Testis (tissue), 3 donors: ENCODE data around the gene ATP11C. TPM values are rescaled to one million over a fixed set of nuclear protein-coding genes. Genes with fewer than 3 reads are reported as not detected.

Source experiments
- DNase-seq: peaks from one replicate; pipeline ENCODE4 v3.0.0-alpha.2; 2019
- H3K27ac ChIP-seq, 2 donors: fragments of 200-600 bp; sonication (generic); one replicate each; pipeline ENCODE4 v1.5.1; 2019
- H3K27me3 ChIP-seq: fragments of 200-600 bp; sonication (generic); one replicate; pipeline ENCODE4 v1.5.1; 2019
- H3K36me3 ChIP-seq: fragments of 200-600 bp; sonication (generic); one replicate; pipeline ENCODE4 v1.5.1; 2017; ENCODE audit warnings: low read depth; ENCODE audit errors: missing control alignments
- H3K4me1 ChIP-seq: fragments of 200-600 bp; sonication (generic); one replicate; pipeline ENCODE4 v1.5.1; 2019
- H3K4me3 ChIP-seq, 2 donors: fragments of 200-600 bp; sonication (generic); one replicate each; pipeline ENCODE4 v1.5.1; 2017 to 2019
- H3K9me3 ChIP-seq: fragments of 200-600 bp; sonication (generic); one replicate; pipeline ENCODE4 v1.5.1; 2017
- POLR2A ChIP-seq: fragments of 450-650 bp; IDR thresholded peaks from one replicate; pipeline ENCODE4 v1.6.1; 2017; ENCODE audit warnings: antibody characterized with exemption, mild to moderate bottlenecking, moderate library complexity
- WGBS, 2 donors: methylation state at CpG; one replicate each; pipeline ENCODE4 v1.1.5; 2018; 5-methylcytosine and 5-hydroxymethylcytosine counted together
- intact Hi-C: fragments of 100-400 bp; cut with DNase I; formaldehyde crosslinking; loops from one replicate; pipeline ENCODE4 v1.15.1; 2023; ENCODE audit warnings: low total_unique reads
- polyA plus RNA-seq: library from polyadenylated mRNA; stranded (reverse); fragments of 350-450 nt; fragmentation: Illumina TruSeq; extraction: RNeasy Lipid Tissue Mini Kit (QIAGEN cat#74804); gene quantifications from one replicate; pipeline ENCODE4 v1.2.3, GENCODE V29; 2014; ENCODE audit warnings: low read depth, low replicate concordance; ENCODE audit not compliant: insufficient read depth
- total RNA-seq, 2 donors: library from RNA; depleted of rRNA; stranded (reverse); fragments of >200 nt; gene quantifications; one replicate each; pipeline ENCODE4 v1.2.3, GENCODE V29; 2016
- TF ChIP-seq, protein P1 (sequence below), 3 experiments: fragments of 450-650 bp in 2 of 3; fragments of 200-600 bp in 1 of 3; sonication (generic) in 1 of 3; IDR thresholded peaks; one replicate each; pipeline ENCODE4 v1.5.1; 2016 to 2019; ENCODE audit warnings: antibody characterized with exemption in 3 of 3, mild to moderate bottlenecking in 2 of 3, moderate library complexity in 1 of 3

The ATP11C gene
- total and polyA plus RNA-seq, 3 donors from 2014 or later, result 15.9 to 36.6 (median 33.8) TPM

DNA sequence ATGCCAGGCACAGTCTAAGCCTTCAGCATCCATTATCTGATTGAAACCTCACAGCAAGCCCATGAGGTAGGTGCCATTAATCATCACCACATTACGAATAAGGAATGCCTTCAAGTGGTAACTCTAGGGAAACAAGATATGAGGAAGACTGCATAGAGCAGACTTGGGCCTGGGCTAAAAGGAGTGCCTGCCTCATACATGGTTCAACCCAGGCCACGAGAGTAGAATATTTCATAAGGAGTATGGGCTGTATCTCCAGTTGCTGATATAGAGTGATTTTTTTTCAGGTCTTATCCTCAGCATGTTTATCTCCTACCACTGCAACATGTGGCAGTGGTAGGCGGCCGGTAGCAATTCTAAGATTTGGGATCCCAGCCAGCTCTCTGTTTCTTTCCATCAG is 51.7 kb downstream of the ATP11C start:
- no peak overlapping the region for H3K27ac ChIP-seq
- no peak overlapping the region for H3K4me3 ChIP-seq
- intact Hi-C loops, result no loop called here
- no peaks in the 10 kb centered on the region for H3K4me1 ChIP-seq
- DNase-seq, result no peak
- no peaks in the 10 kb centered on the region for H3K36me3 ChIP-seq
- H3K27me3 ChIP-seq, result no peaks in the 10 kb centered on the region
- 71 to 81% methylated on average over 3 to 4 of the region's 4 CpGs for WGBS, 2 donors
- no peak for TF ChIP-seq POLR2A
- TF ChIP-seq, protein P1, sequence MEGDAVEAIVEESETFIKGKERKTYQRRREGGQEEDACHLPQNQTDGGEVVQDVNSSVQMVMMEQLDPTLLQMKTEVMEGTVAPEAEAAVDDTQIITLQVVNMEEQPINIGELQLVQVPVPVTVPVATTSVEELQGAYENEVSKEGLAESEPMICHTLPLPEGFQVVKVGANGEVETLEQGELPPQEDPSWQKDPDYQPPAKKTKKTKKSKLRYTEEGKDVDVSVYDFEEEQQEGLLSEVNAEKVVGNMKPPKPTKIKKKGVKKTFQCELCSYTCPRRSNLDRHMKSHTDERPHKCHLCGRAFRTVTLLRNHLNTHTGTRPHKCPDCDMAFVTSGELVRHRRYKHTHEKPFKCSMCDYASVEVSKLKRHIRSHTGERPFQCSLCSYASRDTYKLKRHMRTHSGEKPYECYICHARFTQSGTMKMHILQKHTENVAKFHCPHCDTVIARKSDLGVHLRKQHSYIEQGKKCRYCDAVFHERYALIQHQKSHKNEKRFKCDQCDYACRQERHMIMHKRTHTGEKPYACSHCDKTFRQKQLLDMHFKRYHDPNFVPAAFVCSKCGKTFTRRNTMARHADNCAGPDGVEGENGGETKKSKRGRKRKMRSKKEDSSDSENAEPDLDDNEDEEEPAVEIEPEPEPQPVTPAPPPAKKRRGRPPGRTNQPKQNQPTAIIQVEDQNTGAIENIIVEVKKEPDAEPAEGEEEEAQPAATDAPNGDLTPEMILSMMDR (IDR thresholded peaks at IDR 0.05), result no peak
- no peaks in the 10 kb centered on the region for H3K9me3 ChIP-seq

DNA sequence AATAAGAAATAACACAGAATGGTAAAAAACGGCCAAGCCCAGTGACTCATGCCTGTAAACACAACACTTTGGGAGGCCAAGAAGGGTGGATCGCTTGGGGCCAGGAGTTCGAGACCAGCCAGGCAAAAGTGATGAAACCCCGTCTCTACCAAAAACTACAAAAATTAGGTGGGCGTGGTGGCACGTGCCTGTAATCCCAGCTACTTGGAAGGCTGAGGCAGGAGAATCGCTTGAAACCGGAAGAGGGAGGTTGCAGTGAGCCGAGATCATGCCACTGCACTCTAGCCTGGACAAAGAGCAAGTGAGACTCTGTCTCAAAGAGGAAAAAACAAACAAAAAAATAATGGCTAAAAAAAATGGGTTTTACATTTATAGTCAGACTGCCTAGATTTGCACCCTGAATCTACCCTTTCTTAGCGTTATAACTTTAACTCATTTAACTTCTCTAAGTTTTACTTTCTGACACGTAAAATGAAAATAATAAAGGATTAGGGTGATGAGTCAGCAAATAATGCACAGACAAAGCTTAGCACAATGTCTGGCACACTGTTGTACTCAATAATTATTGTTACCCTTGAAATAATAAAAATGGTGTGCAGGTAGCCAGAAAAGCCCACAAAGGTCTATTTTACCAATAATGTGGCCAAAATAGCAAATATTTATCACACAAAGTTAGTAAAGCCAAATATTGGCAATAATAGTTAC is 55.0 kb downstream of the ATP11C start:
- Histone ChIP-seq H3K4me1 (no peaks in the 10 kb centered on the region), H3K9me3 (no peaks in the 10 kb centered on the region), H3K27ac (no peak overlapping the region), H3K4me3 (no peak overlapping the region), H3K27me3 (no peaks in the 10 kb centered on the region), H3K36me3 (no peaks in the 10 kb centered on the region)
- DNase-seq, result no peak
- intact Hi-C loops, result no loop called here
- TF ChIP-seq, protein P1 (IDR thresholded peaks at IDR 0.05), result no peak
- TF ChIP-seq POLR2A, result no peak
- 81 to 89% methylated on average over 11 of the region's 11 CpGs for WGBS, 2 donors

DNA sequence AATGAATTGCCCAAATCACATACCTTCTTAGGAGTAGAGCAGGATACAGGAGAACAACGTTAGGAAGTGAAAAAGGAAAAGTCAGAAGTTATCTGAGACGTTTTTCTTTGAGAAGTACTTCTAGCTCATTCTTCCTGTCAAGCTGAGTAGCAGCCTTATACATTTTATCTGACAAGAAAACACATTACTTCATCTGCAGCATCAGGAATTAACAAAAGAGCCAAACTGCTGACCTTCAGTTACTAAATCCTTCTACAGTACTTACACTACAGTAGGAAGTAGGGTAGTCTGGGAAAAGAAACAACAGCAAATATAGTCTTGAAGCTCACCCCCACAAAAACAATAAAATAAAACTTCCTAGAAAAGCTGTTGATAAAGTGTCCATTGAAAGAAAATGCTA is 57.0 kb downstream of the ATP11C start:
- Histone ChIP-seq H3K36me3 (no peaks in the 10 kb centered on the region), H3K9me3 (no peaks in the 10 kb centered on the region), H3K4me3 (no peak overlapping the region), H3K4me1 (no peaks in the 10 kb centered on the region), H3K27ac (no peak overlapping the region), H3K27me3 (no peaks in the 10 kb centered on the region)
- WGBS, 2 donors, result 27 to 46% methylated on average over 2 of the region's 2 CpGs
- intact Hi-C loops, result no loop called here
- DNase-seq, result no peak
- TF ChIP-seq POLR2A, result no peak
- TF ChIP-seq, protein P1 (IDR thresholded peaks at IDR 0.05), result no peak

DNA sequence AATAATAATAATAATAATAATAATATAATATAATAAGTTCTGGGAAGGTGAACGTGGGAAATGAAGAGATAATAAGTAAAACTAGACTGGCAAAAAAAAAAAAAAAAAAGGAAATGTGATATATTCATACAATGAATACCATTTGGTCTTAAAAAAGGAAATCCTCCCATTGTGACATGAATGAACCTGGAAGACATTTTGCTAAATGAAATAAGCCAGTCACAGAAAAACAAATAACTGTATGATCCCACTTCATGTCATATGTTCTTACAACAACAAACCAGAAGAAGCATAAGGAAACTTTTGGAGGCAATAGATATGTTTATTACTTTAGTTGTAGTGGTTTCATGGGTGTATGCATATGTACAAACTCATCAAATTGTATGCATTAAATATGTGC is 63.1 kb downstream of the ATP11C start:
- no peaks in the 10 kb centered on the region for H3K9me3 ChIP-seq
- WGBS, 2 donors, result 75 to 84% methylated on average over 1 of the region's 1 CpG
- DNase-seq, result no peak
- TF ChIP-seq POLR2A, result no peak
- TF ChIP-seq, protein P1 (IDR thresholded peaks at IDR 0.05), result no peak
- H3K4me3 ChIP-seq, result no peak overlapping the region
- no peaks in the 10 kb centered on the region for H3K36me3 ChIP-seq
- H3K27me3 ChIP-seq, result no peaks in the 10 kb centered on the region
- intact Hi-C loops, result no loop called here
- no peak overlapping the region for H3K27ac ChIP-seq
- no peaks in the 10 kb centered on the region for H3K4me1 ChIP-seq

DNA sequence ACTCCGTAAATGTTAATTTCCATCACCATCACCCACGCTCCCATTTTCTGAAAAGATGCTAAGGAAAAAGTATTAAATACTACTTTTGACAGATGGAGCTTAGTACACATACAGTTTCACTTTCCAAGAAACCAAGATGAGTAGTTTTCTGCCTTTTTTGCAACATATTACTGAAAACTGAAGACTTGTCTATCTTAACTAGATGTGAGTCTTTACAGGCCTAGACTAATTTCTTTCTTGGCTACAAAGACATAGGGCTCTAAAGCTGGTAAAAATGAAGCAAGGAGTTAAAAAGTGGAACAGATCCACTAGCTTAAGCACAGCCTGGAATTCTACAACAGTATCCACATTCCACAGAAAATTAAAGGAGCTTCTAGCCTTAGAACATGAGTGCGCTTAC is 68.2 kb downstream of the ATP11C start:
- no peak for DNase-seq
- intact Hi-C loops, result no loop called here
- WGBS, 2 donors, result 95 to 96% methylated on average over 2 to 3 of the region's 3 CpGs

More for the DNA sequence above, 68.2 kb downstream of the ATP11C start:
- H3K27ac ChIP-seq, result no peak overlapping the region
- TF ChIP-seq, protein P1 (IDR thresholded peaks at IDR 0.05), result no peak
- no peak for TF ChIP-seq POLR2A
- H3K4me3 ChIP-seq, result no peak overlapping the region
- H3K9me3 ChIP-seq, result no peaks in the 10 kb centered on the region
- no peaks in the 10 kb centered on the region for H3K4me1 ChIP-seq
- no peaks in the 10 kb centered on the region for H3K36me3 ChIP-seq
- H3K27me3 ChIP-seq, result no peaks in the 10 kb centered on the region
